PC-9 (cell line): ENCODE data around the gene MFAP2.

Source experiments
- EZH2 ChIP-seq: fragments of 200-600 bp; sonication (generic); IDR thresholded peaks from 2 replicates; pipeline ENCODE4 v1.8.0; 2017; ENCODE audit warnings: antibody characterized with exemption, low read depth
- TF ChIP-seq, protein P1 (sequence below): fragments of 200-600 bp; sonication (generic); conservative IDR thresholded peaks from 2 replicates; pipeline ENCODE4 v1.6.1; 2017; ENCODE audit warnings: mixed run types, antibody characterized with exemption, mild to moderate bottlenecking, moderate library complexity

DNA sequence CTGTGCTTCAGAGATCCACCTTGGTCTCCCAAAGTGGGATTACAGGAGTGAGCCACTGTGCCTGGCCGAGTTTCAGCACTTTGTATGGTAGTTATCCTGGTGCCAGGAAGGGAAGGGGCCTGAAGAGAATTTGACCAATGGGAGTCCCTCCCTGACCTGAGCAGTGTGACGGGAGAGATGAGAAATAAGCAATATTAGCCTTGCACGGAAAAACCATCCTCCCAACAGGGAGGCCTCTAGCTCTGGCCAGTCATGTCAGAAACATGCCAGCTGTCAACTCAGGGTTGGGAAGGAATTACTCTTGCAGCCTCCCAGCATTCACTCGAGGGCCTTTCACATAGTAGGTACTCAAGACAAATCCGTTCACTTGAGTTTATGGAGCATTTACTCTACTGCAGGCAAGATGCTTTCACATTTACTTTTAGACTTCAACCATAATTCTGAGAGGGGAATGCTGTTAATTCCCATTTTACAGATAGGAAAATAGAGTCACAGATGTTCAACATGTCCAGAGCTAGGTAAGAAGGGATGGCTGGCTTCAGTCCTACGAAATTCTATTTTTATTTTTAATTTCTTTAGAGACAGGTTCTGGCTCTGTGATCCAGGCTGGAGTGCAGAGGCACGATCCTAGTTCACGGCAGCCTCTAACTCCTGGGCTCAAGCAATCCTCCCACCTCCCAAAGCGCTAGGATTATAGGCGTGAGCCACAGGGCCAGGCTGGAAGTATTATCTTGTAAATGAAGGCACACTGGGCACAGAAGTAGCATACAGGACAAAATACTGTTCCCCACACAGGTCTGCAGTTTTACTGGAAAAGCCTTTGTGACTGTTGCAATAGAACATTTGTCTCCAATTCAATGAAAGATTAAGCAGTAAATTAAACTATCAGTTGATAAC is 34.5 kb upstream of the MFAP2 start:
- TF ChIP-seq, protein P1, sequence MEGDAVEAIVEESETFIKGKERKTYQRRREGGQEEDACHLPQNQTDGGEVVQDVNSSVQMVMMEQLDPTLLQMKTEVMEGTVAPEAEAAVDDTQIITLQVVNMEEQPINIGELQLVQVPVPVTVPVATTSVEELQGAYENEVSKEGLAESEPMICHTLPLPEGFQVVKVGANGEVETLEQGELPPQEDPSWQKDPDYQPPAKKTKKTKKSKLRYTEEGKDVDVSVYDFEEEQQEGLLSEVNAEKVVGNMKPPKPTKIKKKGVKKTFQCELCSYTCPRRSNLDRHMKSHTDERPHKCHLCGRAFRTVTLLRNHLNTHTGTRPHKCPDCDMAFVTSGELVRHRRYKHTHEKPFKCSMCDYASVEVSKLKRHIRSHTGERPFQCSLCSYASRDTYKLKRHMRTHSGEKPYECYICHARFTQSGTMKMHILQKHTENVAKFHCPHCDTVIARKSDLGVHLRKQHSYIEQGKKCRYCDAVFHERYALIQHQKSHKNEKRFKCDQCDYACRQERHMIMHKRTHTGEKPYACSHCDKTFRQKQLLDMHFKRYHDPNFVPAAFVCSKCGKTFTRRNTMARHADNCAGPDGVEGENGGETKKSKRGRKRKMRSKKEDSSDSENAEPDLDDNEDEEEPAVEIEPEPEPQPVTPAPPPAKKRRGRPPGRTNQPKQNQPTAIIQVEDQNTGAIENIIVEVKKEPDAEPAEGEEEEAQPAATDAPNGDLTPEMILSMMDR = no peak
- TF ChIP-seq EZH2 = no peak
